ENCODE data around the gene SLA2.
"Not testable (repeated sequence)": the region's sequence is repeated elsewhere in the genome, so short reads cannot be mapped to it uniquely, and the experiment has no call there.

SLA2 gene

GRCh38 chr20:36611625-36612024 lies 34.4 kb downstream of the SLA2 start:
- DNase-seq (ENCODE audit: low spot score): no peak

- not testable (repeated sequence) for DNase-seq (ENCODE audit: low spot score)
Measured at GRCh38 chr20:36608388-36608728, 37.6 kb downstream of the SLA2 start.

- no peak for DNase-seq (ENCODE audit: low spot score)
Measured at GRCh38 chr20:36607586-36608387, 38.2 kb downstream of the SLA2 start.

- DNase-seq (ENCODE audit: low spot score): no peak
Measured at GRCh38 chr20:36606158-36607066, 39.6 kb downstream of the SLA2 start.

GRCh38 chr20:36605399-36606157 lies 40.4 kb downstream of the SLA2 start, which contains the start of gene RAB5IF:
Gene RAB5IF (plus strand): TSS chr20:36605779. CDS start chr20:36605952, 173 bp downstream.
- peak; percentile 100 for DNase-seq (ENCODE audit: low spot score)

GRCh38 chr20:36604952-36605398 lies 41.0 kb downstream of the SLA2 start:
- no peak for DNase-seq (ENCODE audit: low spot score)

- no peak for DNase-seq (ENCODE audit: low spot score)
Measured at GRCh38 chr20:36601540-36601939, 44.5 kb downstream of the SLA2 start.

GRCh38 chr20:36599912-36600345 lies 46.1 kb downstream of the SLA2 start:
- no peak for DNase-seq (ENCODE audit: low spot score)

GRCh38 chr20:36593347-36593929 lies 52.6 kb downstream of the SLA2 start:
- no peak for DNase-seq (ENCODE audit: low spot score)

- DNase-seq (ENCODE audit: low spot score): peak; percentile 50
Measured at GRCh38 chr20:36591854-36592641, 53.9 kb downstream of the SLA2 start.

GRCh38 chr20:36591281-36591680 lies 54.7 kb downstream of the SLA2 start:
- no peak for DNase-seq (ENCODE audit: low spot score)

GRCh38 chr20:36587388-36588070 lies 58.5 kb downstream of the SLA2 start:
- DNase-seq (ENCODE audit: low spot score): no peak

- no peak for DNase-seq (ENCODE audit: low spot score)
Measured at GRCh38 chr20:36585410-36586125, 60.4 kb downstream of the SLA2 start.

- DNase-seq (ENCODE audit: low spot score): no peak
Measured at GRCh38 chr20:36584018-36584481, 61.9 kb downstream of the SLA2 start.

GRCh38 chr20:36582821-36583220 lies 63.2 kb downstream of the SLA2 start:
- no peak for DNase-seq (ENCODE audit: low spot score)

- no peak for DNase-seq (ENCODE audit: low spot score)
Measured at GRCh38 chr20:36582322-36582721, 63.7 kb downstream of the SLA2 start.

GRCh38 chr20:36579996-36580545 lies 65.9 kb downstream of the SLA2 start:
- no peak for DNase-seq (ENCODE audit: low spot score)

GRCh38 chr20:36578356-36579041 lies 67.5 kb downstream of the SLA2 start:
- DNase-seq (ENCODE audit: low spot score): no peak
